H9 (cell line): ENCODE results near the gene PLXNB3. TPM values are rescaled to one million over a fixed set of nuclear protein-coding genes. Genes with fewer than 3 reads are reported as not detected.
A peak's percentile ranks its signal among the peaks of the same experiment; 100 is the strongest.

Experiments
- DNase-seq: peaks from one replicate; pipeline ENCODE4 v3.0.0-alpha.2; 2017
- H2AFZ ChIP-seq: one replicate; pipeline ENCODE4 v1.6.1; 2013; ENCODE audit warnings: mild to moderate bottlenecking, low read length, control low read depth, moderate library complexity
- H2AK5ac ChIP-seq: 2 replicates; pipeline ENCODE4 v1.6.1; 2013; ENCODE audit warnings: low read length, control low read depth, mixed read lengths; ENCODE audit not compliant: insufficient read length
- H2BK120ac ChIP-seq: one replicate; pipeline ENCODE4 v1.6.1; 2013; ENCODE audit warnings: low read depth, mild to moderate bottlenecking, low read length, control low read depth, inconsistent platforms; ENCODE audit not compliant: poor library complexity, severe bottlenecking
- H2BK12ac ChIP-seq: 2 replicates; pipeline ENCODE4 v1.6.1; 2013; ENCODE audit warnings: low read length, control low read depth, mixed read lengths, low read depth; ENCODE audit not compliant: insufficient read length
- H2BK15ac ChIP-seq: 2 replicates; pipeline ENCODE4 v1.6.1; 2013; ENCODE audit warnings: low read depth, low read length, control low read depth
- H2BK20ac ChIP-seq: one replicate; pipeline ENCODE4 v1.6.1; 2013; ENCODE audit warnings: low read depth, mild to moderate bottlenecking, low read length, control low read depth, inconsistent platforms; ENCODE audit not compliant: poor library complexity, severe bottlenecking
- H2BK5ac ChIP-seq: 2 replicates; pipeline ENCODE4 v1.6.1; 2013; ENCODE audit warnings: low read length, control low read depth, mixed read lengths; ENCODE audit not compliant: insufficient read length
- H3K14ac ChIP-seq: 2 replicates; pipeline ENCODE4 v1.6.1; 2013; ENCODE audit warnings: low read length, control low read depth; ENCODE audit not compliant: insufficient read depth
- H3K18ac ChIP-seq: 2 replicates; pipeline ENCODE4 v1.6.1; 2013; ENCODE audit warnings: low read depth, mild to moderate bottlenecking, mixed read lengths, low read length, control low read depth; ENCODE audit not compliant: insufficient read length
- H3K23ac ChIP-seq: 2 replicates; pipeline ENCODE4 v1.6.1; 2013; ENCODE audit warnings: low read length, control low read depth, mixed read lengths, low read depth; ENCODE audit not compliant: insufficient read length
- H3K23me2 ChIP-seq: 2 replicates; pipeline ENCODE4 v1.6.1; 2013; ENCODE audit warnings: low read depth, mild to moderate bottlenecking, mixed read lengths, low read length, control low read depth; ENCODE audit not compliant: insufficient read length, poor library complexity, severe bottlenecking
- H3K27ac ChIP-seq: 2 replicates; pipeline ENCODE4 v1.5.1; 2013; ENCODE audit warnings: low read length, control low read depth, mixed read lengths, low read depth; ENCODE audit not compliant: insufficient read length
- H3K27me3 ChIP-seq: 2 replicates; pipeline ENCODE4 v1.6.1; 2013; ENCODE audit warnings: low read length, control low read depth, inconsistent platforms; ENCODE audit not compliant: insufficient read depth
- H3K4ac ChIP-seq: 2 replicates; pipeline ENCODE4 v1.6.1; 2013; ENCODE audit warnings: low read depth, mild to moderate bottlenecking, control low read depth, inconsistent platforms, low read length, moderate library complexity
- H3K4me1 ChIP-seq: 2 replicates; pipeline ENCODE4 v1.6.1; 2013; ENCODE audit warnings: low read length, control low read depth, inconsistent platforms; ENCODE audit not compliant: insufficient read depth
- H3K4me2 ChIP-seq: 2 replicates; pipeline ENCODE4 v1.6.1; 2013; ENCODE audit warnings: low read length, control low read depth, mixed read lengths; ENCODE audit not compliant: insufficient read length, insufficient read depth
- H3K56ac ChIP-seq: 2 replicates; pipeline ENCODE4 v1.6.1; 2013; ENCODE audit warnings: low read depth, mild to moderate bottlenecking, mixed read lengths, low read length, control low read depth; ENCODE audit not compliant: insufficient read length
- H3K79me1 ChIP-seq: 2 replicates; pipeline ENCODE4 v1.6.1; 2013; ENCODE audit warnings: low read depth, mild to moderate bottlenecking, moderate library complexity, low read length, control low read depth, inconsistent platforms; ENCODE audit not compliant: insufficient read depth, poor library complexity, severe bottlenecking
- H3K79me2 ChIP-seq: 2 replicates; pipeline ENCODE4 v1.6.1; 2013; ENCODE audit warnings: low read length, control low read depth, inconsistent platforms; ENCODE audit not compliant: insufficient read depth
- H3K9ac ChIP-seq: 2 replicates; pipeline ENCODE4 v1.6.1; 2013; ENCODE audit warnings: low read length, control low read depth, mixed read lengths; ENCODE audit not compliant: insufficient read length; ENCODE audit errors: extremely low read depth
- H3K9me3 ChIP-seq: one replicate; pipeline ENCODE4 v1.6.1; 2013; ENCODE audit warnings: low read depth, low read length, inconsistent platforms; ENCODE audit not compliant: control insufficient read depth
- H3T11ph ChIP-seq: one replicate; pipeline ENCODE4 v1.6.1; 2013; ENCODE audit warnings: mild to moderate bottlenecking, low read length, control low read depth, inconsistent platforms
- H4K20me1 ChIP-seq: one replicate; pipeline ENCODE4 v1.6.1; 2013; ENCODE audit not compliant: control insufficient read depth, insufficient read length, insufficient read depth
- H4K5ac ChIP-seq: 2 replicates; pipeline ENCODE4 v1.6.1; 2013; ENCODE audit warnings: low read depth, mild to moderate bottlenecking, mixed read lengths, low read length, control low read depth; ENCODE audit not compliant: insufficient read length
- H4K8ac ChIP-seq: replicated peaks from 2 replicates; pipeline ENCODE4 v1.6.1; 2013; ENCODE audit warnings: low read length, control low read depth, mixed read lengths, low read depth; ENCODE audit not compliant: insufficient read length
- H4K91ac ChIP-seq: 2 replicates; pipeline ENCODE4 v1.6.1; 2013; ENCODE audit warnings: low read depth, mild to moderate bottlenecking, moderate library complexity, mixed read lengths, low read length, control low read depth; ENCODE audit not compliant: insufficient read length
- H3K27ac Mint-ChIP-seq, 3 experiments: 2 replicates in 2 of 3; 3 replicates in 1 of 3; pipeline ENCODE4 v1.8.0; 2020 to 2021; ENCODE audit warnings: mixed read lengths in 3 of 3, mild to moderate bottlenecking in 1 of 3, moderate library complexity in 1 of 3
- H3K27me3 Mint-ChIP-seq: 2 replicates; pipeline ENCODE4 v1.8.0; 2021; ENCODE audit warnings: low read depth, mild to moderate bottlenecking, moderate library complexity, mixed read lengths
- H3K36me3 Mint-ChIP-seq, 3 experiments: 2 replicates in 2 of 3; 3 replicates in 1 of 3; pipeline ENCODE4 v1.8.0; 2020 to 2021; ENCODE audit warnings: low read depth in 3 of 3, mixed read lengths in 3 of 3; ENCODE audit not compliant: insufficient read depth in 1 of 3
- H3K4me1 Mint-ChIP-seq, 2 experiments: 2 replicates each; pipeline ENCODE4 v1.8.0; 2020; ENCODE audit warnings: mixed read lengths in 2 of 2
- H3K4me3 Mint-ChIP-seq, 2 experiments: 2 replicates in 1 of 2; 3 replicates in 1 of 2; pipeline ENCODE4 v1.8.0; 2020 to 2021; ENCODE audit warnings: mild to moderate bottlenecking in 2 of 2, mixed read lengths in 2 of 2, moderate library complexity in 1 of 2
- H3K9me3 Mint-ChIP-seq, 2 experiments: 2 replicates in 1 of 2; 3 replicates in 1 of 2; pipeline ENCODE4 v1.8.0; 2020; ENCODE audit warnings: mild to moderate bottlenecking in 2 of 2, mixed read lengths in 2 of 2, moderate library complexity in 1 of 2
- CTCF ChIP-seq: fragments of 200-600 bp; sonication (generic); conservative IDR thresholded peaks from 3 replicates; pipeline ENCODE4 v1.8.0; 2021; ENCODE audit warnings: antibody characterized with exemption, mild to moderate bottlenecking
- WGBS: extraction: QIAGEN DNeasy Blood & Tissue Kit; methylation state at CpG from one replicate; pipeline ENCODE4 v1.1.7; 2013; ENCODE audit warnings: missing lambda C conversion rate, low lambda C conversion rate, mixed read lengths; ENCODE audit not compliant: insufficient read length; ENCODE audit errors: extremely low coverage; 5-methylcytosine and 5-hydroxymethylcytosine counted together
- total RNA-seq: library from RNA; stranded (reverse); gene quantifications from 2 replicates; pipeline ENCODE4 v1.2.1, GENCODE V29; 2021

The PLXNB3 gene
- total RNA-seq, 1 experiment from 2014 or later, result 1.9 TPM

GRCh38 chrX:153825042-153825441, 61.0 kb downstream of the PLXNB3 start:
- Mint-ChIP-seq H3K9me3 (peaks cover 61 to 73% of the 10 kb centered on the region in 2 experiments), H3K27ac (peak overlapping the region in 1 of 3 experiments; percentile 31; a peak in 1 of 7 replicates), H3K27me3 (no peaks in the 10 kb centered on the region; the same call in 1 of the 2 replicates), H3K4me1 (peaks cover 36 to 39% of the 10 kb centered on the region in 2 experiments), H3K4me3 (peak overlapping the region in 1 of 2 experiments; percentile 32; a peak in 1 of 5 replicates), H3K36me3 (peaks cover 15 to 24% (median 17%) of the 10 kb centered on the region in 3 experiments)
- no peak for DNase-seq
- Histone ChIP-seq H4K5ac (no peak overlapping the region), H2AFZ (no peak overlapping the region), H3K56ac (no peak overlapping the region), H3K23me2 (peaks cover 5% of the 10 kb centered on the region), H3K4me1 (peaks cover 3% of the 10 kb centered on the region; the same call in 1 of the 2 replicates), H3K79me2 (peaks cover 45% of the 10 kb centered on the region; the same call in 1 of the 2 replicates), H3T11ph (no peak overlapping the region), H4K8ac (no peak overlapping the region), H3K18ac (no peak overlapping the region), H4K20me1 (no peaks in the 10 kb centered on the region), H2AK5ac (no peak overlapping the region), H3K9ac (no peak overlapping the region), H2BK12ac (no peak overlapping the region), H3K27me3 (no peaks in the 10 kb centered on the region), H3K9me3 (peaks cover 10% of the 10 kb centered on the region), H3K14ac (no peak overlapping the region), H3K4me2 (no peak overlapping the region), H3K23ac (no peak overlapping the region), H2BK15ac (no peak overlapping the region), H2BK5ac (no peak overlapping the region), H3K27ac (no peak overlapping the region), H3K79me1 (no peaks in the 10 kb centered on the region), H2BK20ac (no peak overlapping the region), H4K91ac (no peak overlapping the region), H2BK120ac (no peak overlapping the region), H3K4ac (no peak overlapping the region)
- no CpG with 5 or more reads among the region's 8 CpGs for WGBS
- TF ChIP-seq CTCF, result no peak

Other genes with a start within 250 kb of the PLXNB3 start
- 0.35 TPM in 2 replicates for gene ATP2B3, start 246.6 kb upstream of the PLXNB3 start, total RNA-seq
- gene CCNQ, start 165.1 kb upstream of the PLXNB3 start, total RNA-seq, result 16.1 and 18.4 TPM in 2 replicates
- 2.3 and 2.4 TPM in 2 replicates for gene DUSP9, start 117.0 kb upstream of the PLXNB3 start, total RNA-seq
- 26.2 and 26.8 TPM in 2 replicates for gene PNCK, start 90.4 kb upstream of the PLXNB3 start, total RNA-seq
- gene SLC6A8, start 76.3 kb upstream of the PLXNB3 start, total RNA-seq, result 229 and 231 TPM in 2 replicates
- gene BCAP31, start 39.9 kb upstream of the PLXNB3 start, total RNA-seq, result 138 and 140 TPM in 2 replicates
- 10.2 and 11.1 TPM in 2 replicates for gene ABCD1, start 39.4 kb upstream of the PLXNB3 start, total RNA-seq
- not detected in 2 replicates for gene SRPK3, start 16.8 kb downstream of the PLXNB3 start, total RNA-seq
- 43.2 and 47.1 TPM in 2 replicates for gene IDH3G, start 30.1 kb downstream of the PLXNB3 start, total RNA-seq
- gene SSR4, start 30.4 kb downstream of the PLXNB3 start, total RNA-seq, result 179 and 193 TPM in 2 replicates
- gene PDZD4, start 66.3 kb downstream of the PLXNB3 start, total RNA-seq, result 110 and 118 TPM in 2 replicates
- 19.9 and 22.7 TPM in 2 replicates for gene L1CAM, start 121.9 kb downstream of the PLXNB3 start, total RNA-seq
- gene AVPR2, start 140.4 kb downstream of the PLXNB3 start, total RNA-seq, result not detected in 2 replicates
- 37.8 and 40.6 TPM in 2 replicates for gene ARHGAP4, start 162.0 kb downstream of the PLXNB3 start, total RNA-seq
- 101 and 103 TPM in 2 replicates for gene NAA10, start 170.8 kb downstream of the PLXNB3 start, total RNA-seq
- 7.1 and 8.4 TPM in 2 replicates for gene RENBP, start 180.4 kb downstream of the PLXNB3 start, total RNA-seq
- gene HCFC1, start 207.6 kb downstream of the PLXNB3 start, total RNA-seq, result 137 and 144 TPM in 2 replicates
- 1.9 and 2.7 TPM in 2 replicates for gene TMEM187, start 208.5 kb downstream of the PLXNB3 start, total RNA-seq